ENCODE data around the gene ST7.

DNA sequence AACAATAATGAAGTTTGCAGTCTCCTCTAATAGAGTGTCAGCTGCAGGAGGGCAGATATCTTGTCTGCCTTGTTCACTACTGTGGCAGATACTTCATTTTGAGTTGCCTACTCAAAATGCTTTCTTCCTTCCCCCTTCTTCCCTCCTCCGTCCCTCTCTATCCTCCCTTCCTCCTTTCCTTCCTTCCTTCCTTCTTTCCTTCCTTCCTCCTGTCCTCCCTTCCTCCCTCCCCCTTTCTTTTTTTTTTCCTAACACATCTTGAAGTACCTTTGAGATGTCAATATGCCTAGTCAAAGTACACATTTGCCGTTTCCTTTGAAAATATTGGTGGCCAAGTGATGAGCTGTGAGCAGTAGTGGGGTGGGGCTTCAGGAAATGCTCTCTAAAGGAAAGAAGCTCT lies 18.7 kb upstream of the ST7 start:
- TF ChIP-seq YY1 (IDR thresholded peaks at IDR 0.05; ENCODE audit: insufficient read depth, insufficient read length) (no peak), ZNF274 (IDR thresholded peaks at IDR 0.05; ENCODE audit: low read depth, low read length) (no peak)
